Activated B cell treated with CpG ODN at 0.5 μM for 24 hours (primary cell): ENCODE results near the gene CYP2F1. TPM values are rescaled to one million over a fixed set of nuclear protein-coding genes. Genes with fewer than 3 reads are reported as not detected.

ENCODE experiments used
- ATAC-seq: fragments of 200-7000 bp; cut with Tn5 transposase; one replicate; pipeline ENCODE4 v1.10.0; 2021; ENCODE audit warnings: low read depth, mild to moderate bottlenecking, moderate library complexity
- CTCF ChIA-PET: fragments of 350-600 bp; sonication (Branson Sonifier 250); formaldehyde crosslinking; loops from one replicate; lab custom pipeline; 2021; ENCODE audit warnings: antibody characterized with exemption; lab: Charles Lee
- POLR2A ChIA-PET: fragments of 350-600 bp; sonication (Branson Sonifier 250); formaldehyde crosslinking; loops from one replicate; lab custom pipeline; 2021; ENCODE audit warnings: antibody characterized with exemption; lab: Charles Lee
- DNase-seq: peaks from one replicate; pipeline ENCODE4 v3.0.0; 2022
- H3K27ac Mint-ChIP-seq: one replicate; pipeline ENCODE4 v1.8.0; 2020; ENCODE audit warnings: mixed read lengths
- H3K27me3 Mint-ChIP-seq: one replicate; pipeline ENCODE4 v1.8.0; 2021; ENCODE audit warnings: mixed read lengths
- H3K36me3 Mint-ChIP-seq: one replicate; pipeline ENCODE4 v1.8.0; 2021; ENCODE audit warnings: low read depth, mixed read lengths
- H3K4me1 Mint-ChIP-seq: one replicate; pipeline ENCODE4 v1.8.0; 2021; ENCODE audit warnings: mixed read lengths
- H3K4me3 Mint-ChIP-seq: one replicate; pipeline ENCODE4 v1.8.0; 2020; ENCODE audit warnings: mild to moderate bottlenecking, mixed read lengths
- H3K9me3 Mint-ChIP-seq: one replicate; pipeline ENCODE4 v1.8.0; 2020; ENCODE audit warnings: mixed read lengths
- CTCF ChIP-seq: fragments of 200-600 bp; IDR thresholded peaks from one replicate; pipeline ENCODE4 v1.8.0; 2022; ENCODE audit warnings: antibody characterized with exemption, mild to moderate bottlenecking
- intact Hi-C: fragments of 100-400 bp; cut with micrococcal nuclease; formaldehyde crosslinking; loops from one replicate; pipeline ENCODE4 v1.15.1; 2024
- total RNA-seq: library from RNA; stranded (reverse); gene quantifications from 2 replicates; pipeline ENCODE4 v1.2.3, GENCODE V29; 2022

Gene CYP2F1
- total RNA-seq, result not detected in 2 replicates

- Mint-ChIP-seq H3K9me3 (no peaks in the 10 kb centered on the region), H3K4me1 (no peaks in the 10 kb centered on the region), H3K27ac (no peak within 1 kb of the TSS), H3K36me3 (no peaks in the 10 kb centered on the region), H3K4me3 (no peak within 1 kb of the TSS), H3K27me3 (peaks cover 9% of the 10 kb centered on the region)
- intact Hi-C loops, result no loop called here
- TF ChIP-seq CTCF, result no peak
- DNase-seq, result no peak
- ATAC-seq, result no peak
- POLR2A ChIA-PET, result no interaction called here
- CTCF ChIA-PET, result no interaction called here
Observed at GRCh38 chr19:41114132-41114531, at the start of gene CYP2F1. Gene CYP2F1, plus strand, starts transcription at chr19:41114432. Its CDS starts 1,757 bp downstream, at chr19:41116189.

DNA sequence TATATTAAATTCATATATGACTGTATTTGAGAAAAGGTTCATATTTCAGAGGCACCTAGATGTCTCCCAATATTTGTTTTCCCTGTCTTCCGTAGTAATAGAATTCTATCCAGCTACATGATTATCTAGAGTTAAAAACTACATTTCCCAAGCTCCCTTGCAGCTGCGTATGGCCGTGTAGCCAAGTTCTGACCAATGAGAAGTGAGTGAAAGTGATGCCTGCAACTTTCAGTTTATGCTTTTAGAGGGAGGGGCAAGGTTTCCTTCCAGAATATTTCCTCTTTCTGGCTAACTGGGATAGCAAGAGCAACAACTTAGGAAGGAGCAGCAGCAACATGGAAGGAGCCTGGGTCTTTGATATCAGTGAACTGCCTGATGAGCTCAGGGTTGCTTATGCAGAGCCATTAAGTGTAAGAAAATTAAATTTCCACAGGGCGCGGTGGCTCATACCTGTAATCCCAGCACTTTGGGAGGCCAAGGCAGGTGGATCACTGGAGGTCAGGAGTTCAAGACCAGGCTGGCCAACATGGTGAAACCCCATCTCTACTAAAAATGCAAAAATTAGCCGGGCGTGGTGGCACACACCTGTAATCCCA lies 49.2 kb upstream of the CYP2F1 start:
- H3K4me1 Mint-ChIP-seq, result no peaks in the 10 kb centered on the region
- ChIA-PET CTCF (no interaction called here), POLR2A (no interaction called here)
- H3K9me3 Mint-ChIP-seq, result no peaks in the 10 kb centered on the region
- H3K27ac Mint-ChIP-seq, result no peak overlapping the region
- no peaks in the 10 kb centered on the region for H3K36me3 Mint-ChIP-seq
- ATAC-seq, result no peak
- H3K4me3 Mint-ChIP-seq, result no peak overlapping the region
- H3K27me3 Mint-ChIP-seq, result peaks cover 27% of the 10 kb centered on the region
- DNase-seq, result no peak
- TF ChIP-seq CTCF, result no peak
- intact Hi-C loops, result no loop called here

GRCh38 chr19:41076286-41076685 lies 37.9 kb upstream of the CYP2F1 start:
- DNase-seq (no peak), ATAC-seq (no peak)
- H3K27ac Mint-ChIP-seq, result no peak overlapping the region
- TF ChIP-seq CTCF, result no peak
- H3K36me3 Mint-ChIP-seq, result no peaks in the 10 kb centered on the region
- CTCF ChIA-PET, result no interaction called here
- peaks cover 45% of the 10 kb centered on the region for H3K27me3 Mint-ChIP-seq
- no peaks in the 10 kb centered on the region for H3K4me1 Mint-ChIP-seq
- POLR2A ChIA-PET, result no interaction called here
- H3K4me3 Mint-ChIP-seq, result no peak overlapping the region
- intact Hi-C loops, result no loop called here
- H3K9me3 Mint-ChIP-seq, result peaks cover 5% of the 10 kb centered on the region

DNA sequence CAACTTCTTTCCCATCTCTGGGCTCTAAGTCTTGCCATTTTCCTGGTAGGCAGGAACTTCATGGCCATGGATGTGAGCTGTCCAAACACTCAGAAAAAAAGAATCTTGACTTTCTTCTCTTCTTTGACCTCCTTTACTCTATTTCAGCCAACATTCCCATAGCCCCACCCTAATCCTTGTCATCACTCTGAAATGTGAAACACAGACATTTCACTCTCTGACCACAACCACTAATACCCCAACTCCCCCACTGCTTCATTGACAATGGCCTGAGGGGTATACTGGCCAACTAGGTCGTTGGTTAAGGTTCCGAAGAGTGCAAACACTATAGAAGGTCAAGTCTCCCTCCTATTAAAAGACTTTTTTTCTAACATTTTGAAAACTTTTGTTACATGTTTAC lies 30.7 kb upstream of the CYP2F1 start:
- H3K4me3 Mint-ChIP-seq, result no peak overlapping the region
- peaks cover 5% of the 10 kb centered on the region for H3K9me3 Mint-ChIP-seq
- CTCF ChIA-PET, result no interaction called here
- ATAC-seq (no peak), DNase-seq (no peak)
- H3K27me3 Mint-ChIP-seq, result peaks cover 55% of the 10 kb centered on the region
- H3K27ac Mint-ChIP-seq, result no peak overlapping the region
- H3K4me1 Mint-ChIP-seq, result no peaks in the 10 kb centered on the region
- TF ChIP-seq CTCF, result no peak
- no peaks in the 10 kb centered on the region for H3K36me3 Mint-ChIP-seq
- intact Hi-C loops, result no loop called here
- POLR2A ChIA-PET, result no interaction called here

GRCh38 chr19:41085748-41086415 lies 28.4 kb upstream of the CYP2F1 start:
- TF ChIP-seq CTCF, result no peak
- peaks cover 61% of the 10 kb centered on the region for H3K27me3 Mint-ChIP-seq
- CTCF ChIA-PET, result no interaction called here

More at GRCh38 chr19:41085748-41086415, 28.4 kb upstream of the CYP2F1 start:
- Mint-ChIP-seq H3K36me3 (no peaks in the 10 kb centered on the region), H3K9me3 (no peaks in the 10 kb centered on the region), H3K4me1 (no peaks in the 10 kb centered on the region), H3K4me3 (no peak overlapping the region), H3K27ac (no peak overlapping the region)
- DNase-seq, result no peak
- POLR2A ChIA-PET, result no interaction called here
- ATAC-seq, result no peak
- intact Hi-C loops, result no loop called here
